Upper lobe of right lung (tissue), 1 donor: Measurements from ENCODE around the gene C17orf58. TPM values are rescaled to one million over a fixed set of nuclear protein-coding genes. Genes with fewer than 3 reads are reported as not detected.
"Not testable (repeated sequence)": the region's sequence is repeated elsewhere in the genome, so short reads cannot be mapped to it uniquely, and the experiment has no call there.

Experiments
- ATAC-seq: fragments of 200-7000 bp; cut with Tn5 transposase; one replicate; pipeline ENCODE4 v1.9.1; 2020; ENCODE audit warnings: mild to moderate bottlenecking, moderate library complexity
- DNase-seq: peaks from one replicate; pipeline ENCODE4 v3.0.0-alpha.2; 2020
- H3K27ac ChIP-seq: fragments of 200-600 bp; one replicate; pipeline ENCODE4 v1.8.0; 2022
- H3K27me3 ChIP-seq: fragments of 200-600 bp; one replicate; pipeline ENCODE4 v1.8.0; 2022; ENCODE audit warnings: mild to moderate bottlenecking
- H3K36me3 ChIP-seq: fragments of 200-600 bp; one replicate; pipeline ENCODE4 v1.8.0; 2022
- H3K4me1 ChIP-seq: fragments of 200-600 bp; one replicate; pipeline ENCODE4 v1.8.0; 2022
- H3K4me3 ChIP-seq: fragments of 200-600 bp; one replicate; pipeline ENCODE4 v1.8.0; 2022; ENCODE audit warnings: mild to moderate bottlenecking
- H3K9me3 ChIP-seq: fragments of 200-600 bp; one replicate; pipeline ENCODE4 v1.8.0; 2022
- intact Hi-C: fragments of 100-400 bp; cut with DNase I; formaldehyde crosslinking; loops from one replicate; pipeline ENCODE4 v1.11.0; 2022
- total RNA-seq: library from RNA; stranded (reverse); fragmentation: NEBNext Ultra II Directional; extraction: Animal tissue kit (Norgen Biotek cat#: 25700); gene quantifications from one replicate; pipeline ENCODE4 v1.2.1, GENCODE V29; 2021
- TF ChIP-seq, protein P1 (sequence below): fragments of 200-600 bp; IDR thresholded peaks from one replicate; pipeline ENCODE4 v1.8.0; 2022; ENCODE audit warnings: antibody characterized with exemption
- donor health status: DM: no; HTN: yes; CAD: no; lungs with severe emphysema.

The C17orf58 gene
- total RNA-seq, 1 donor from 2014 or later: 5.3 TPM

DNA sequence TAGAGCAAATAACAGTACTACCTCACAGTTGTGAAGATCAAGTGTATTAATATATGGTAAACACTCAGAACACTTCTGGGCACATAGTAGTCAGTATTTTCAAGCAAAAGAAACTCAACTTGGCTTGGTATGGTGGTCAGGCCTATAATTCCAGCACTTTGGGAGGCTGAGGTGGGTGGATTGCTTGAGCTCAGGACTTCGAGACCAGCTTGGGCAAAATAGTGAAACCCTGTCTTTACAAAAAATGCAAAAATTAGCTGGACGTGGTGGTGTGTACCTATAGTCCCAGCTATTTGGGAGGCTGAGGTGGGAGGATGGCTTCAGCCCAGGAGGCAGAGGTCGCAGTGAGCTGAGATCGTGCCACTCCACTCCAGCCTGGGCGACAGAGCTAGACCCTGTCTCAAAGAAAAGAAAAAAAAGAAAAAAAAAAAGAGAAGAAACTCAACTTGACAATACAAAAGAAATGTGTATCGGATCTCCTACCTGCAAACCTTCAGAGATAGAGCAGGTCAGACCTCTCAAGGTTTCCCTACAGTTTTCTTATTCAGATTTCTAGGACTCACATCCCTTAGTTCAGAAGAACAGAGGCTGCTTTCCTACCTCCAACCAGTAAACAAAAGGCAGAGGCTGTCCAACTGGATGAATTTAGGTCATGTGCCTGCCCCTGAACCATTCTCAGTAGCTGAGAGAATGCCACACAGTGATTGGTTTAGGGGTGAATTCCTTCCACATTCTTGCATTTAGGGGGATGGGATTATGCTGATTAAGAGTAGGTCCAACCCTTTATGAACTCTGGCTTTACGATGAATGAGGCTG is 37.6 kb upstream of the C17orf58 start:
- Histone ChIP-seq H3K9me3 (no peaks in the 10 kb centered on the region), H3K27ac (no peak overlapping the region), H3K36me3 (peaks cover 13% of the 10 kb centered on the region), H3K4me3 (no peak overlapping the region), H3K27me3 (no peaks in the 10 kb centered on the region), H3K4me1 (peaks cover 8% of the 10 kb centered on the region)
- DNase-seq: no peak
- ATAC-seq: no peak
- TF ChIP-seq, protein P1, sequence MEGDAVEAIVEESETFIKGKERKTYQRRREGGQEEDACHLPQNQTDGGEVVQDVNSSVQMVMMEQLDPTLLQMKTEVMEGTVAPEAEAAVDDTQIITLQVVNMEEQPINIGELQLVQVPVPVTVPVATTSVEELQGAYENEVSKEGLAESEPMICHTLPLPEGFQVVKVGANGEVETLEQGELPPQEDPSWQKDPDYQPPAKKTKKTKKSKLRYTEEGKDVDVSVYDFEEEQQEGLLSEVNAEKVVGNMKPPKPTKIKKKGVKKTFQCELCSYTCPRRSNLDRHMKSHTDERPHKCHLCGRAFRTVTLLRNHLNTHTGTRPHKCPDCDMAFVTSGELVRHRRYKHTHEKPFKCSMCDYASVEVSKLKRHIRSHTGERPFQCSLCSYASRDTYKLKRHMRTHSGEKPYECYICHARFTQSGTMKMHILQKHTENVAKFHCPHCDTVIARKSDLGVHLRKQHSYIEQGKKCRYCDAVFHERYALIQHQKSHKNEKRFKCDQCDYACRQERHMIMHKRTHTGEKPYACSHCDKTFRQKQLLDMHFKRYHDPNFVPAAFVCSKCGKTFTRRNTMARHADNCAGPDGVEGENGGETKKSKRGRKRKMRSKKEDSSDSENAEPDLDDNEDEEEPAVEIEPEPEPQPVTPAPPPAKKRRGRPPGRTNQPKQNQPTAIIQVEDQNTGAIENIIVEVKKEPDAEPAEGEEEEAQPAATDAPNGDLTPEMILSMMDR: no peak
- intact Hi-C loops: no loop called here

DNA sequence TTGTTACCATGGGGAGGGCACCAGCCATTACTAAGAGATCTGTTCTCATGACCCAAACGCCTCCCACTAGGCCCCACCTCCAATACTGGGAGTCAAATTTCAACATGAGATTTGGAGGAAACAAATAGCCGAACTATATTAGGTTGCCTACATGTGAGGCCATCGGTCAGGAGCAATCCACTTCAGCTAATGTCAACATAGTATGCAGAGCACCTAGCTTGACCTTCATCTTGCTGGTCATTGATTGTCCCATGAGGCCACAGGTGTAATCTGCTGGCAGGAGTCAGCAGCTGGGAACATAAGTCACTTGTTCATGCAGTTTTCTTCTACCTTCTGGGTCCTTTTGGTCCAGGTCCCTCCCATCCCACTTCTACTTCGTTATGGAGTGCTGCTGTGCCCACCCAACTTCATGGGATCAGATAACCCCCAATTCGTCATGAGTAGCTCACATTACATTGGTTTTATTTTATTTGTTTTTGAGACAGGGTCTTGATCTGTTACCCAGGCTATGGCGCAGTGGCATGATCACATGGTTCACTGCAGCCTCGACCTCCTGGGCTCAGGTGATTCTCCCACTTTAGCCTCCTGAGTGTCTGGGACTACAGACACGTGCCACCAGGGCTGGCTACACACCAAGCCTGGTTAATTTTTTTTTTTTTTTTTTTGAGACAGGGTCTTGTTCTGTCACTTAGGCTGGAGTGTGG is 33.4 kb upstream of the C17orf58 start:
- intact Hi-C loops: no loop called here
- Histone ChIP-seq H3K9me3 (no peaks in the 10 kb centered on the region), H3K27ac (no peak overlapping the region), H3K4me3 (no peak overlapping the region), H3K27me3 (no peaks in the 10 kb centered on the region), H3K36me3 (no peaks in the 10 kb centered on the region), H3K4me1 (no peaks in the 10 kb centered on the region)
- ATAC-seq (peak; percentile 36), DNase-seq (no peak)
- TF ChIP-seq, protein P1: no peak

DNA sequence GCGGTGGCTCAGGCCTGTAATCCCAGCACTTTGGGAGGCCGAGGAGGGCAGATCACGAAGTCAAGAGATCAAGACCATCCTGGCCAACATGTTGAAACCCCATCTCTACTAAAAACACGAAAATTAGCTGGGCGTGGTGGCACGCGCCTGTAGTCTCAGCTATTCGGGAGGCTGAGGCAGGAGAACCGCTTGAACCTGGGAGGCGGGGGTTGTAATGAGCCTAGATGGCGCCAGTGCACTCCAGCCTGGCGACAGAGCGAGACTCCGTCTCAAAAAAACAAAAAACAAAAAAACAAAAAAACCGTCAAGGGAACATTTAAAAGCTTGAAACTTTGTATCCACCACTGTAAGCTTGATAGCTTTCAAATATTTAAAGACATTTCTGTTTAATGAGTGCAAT is 26.3 kb upstream of the C17orf58 start:
- H3K27ac ChIP-seq, H3K4me3 ChIP-seq, H3K9me3 ChIP-seq, ATAC-seq, DNase-seq, H3K4me1 ChIP-seq, H3K27me3 ChIP-seq, intact Hi-C loops, H3K36me3 ChIP-seq: not testable (repeated sequence)

DNA sequence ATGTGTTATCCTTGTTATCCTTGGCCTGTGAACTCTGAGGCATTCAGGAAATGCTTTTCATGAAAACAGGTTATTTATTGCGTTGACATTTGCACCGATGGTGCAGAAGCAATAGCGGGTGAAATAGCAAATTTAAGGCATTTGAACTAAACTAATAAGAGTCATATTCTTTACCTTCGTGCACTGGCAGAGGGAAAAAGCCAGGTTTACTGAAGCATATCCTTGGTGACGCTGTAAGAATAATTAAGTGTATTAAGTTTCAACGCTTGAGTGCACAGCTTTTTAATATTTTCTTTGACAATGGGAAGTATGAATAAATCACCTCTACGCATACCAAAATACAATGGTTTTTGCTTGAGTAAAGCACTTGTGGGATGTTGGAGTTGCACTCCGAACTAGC is 25.7 kb upstream of the C17orf58 start:
- TF ChIP-seq, protein P1: no peak
- intact Hi-C loops: no loop called here
- Histone ChIP-seq H3K27ac (no peak overlapping the region), H3K4me1 (peaks cover 6% of the 10 kb centered on the region), H3K9me3 (no peaks in the 10 kb centered on the region), H3K36me3 (no peaks in the 10 kb centered on the region), H3K27me3 (no peaks in the 10 kb centered on the region), H3K4me3 (no peak overlapping the region)
- no peak for DNase-seq
- ATAC-seq: no peak

DNA sequence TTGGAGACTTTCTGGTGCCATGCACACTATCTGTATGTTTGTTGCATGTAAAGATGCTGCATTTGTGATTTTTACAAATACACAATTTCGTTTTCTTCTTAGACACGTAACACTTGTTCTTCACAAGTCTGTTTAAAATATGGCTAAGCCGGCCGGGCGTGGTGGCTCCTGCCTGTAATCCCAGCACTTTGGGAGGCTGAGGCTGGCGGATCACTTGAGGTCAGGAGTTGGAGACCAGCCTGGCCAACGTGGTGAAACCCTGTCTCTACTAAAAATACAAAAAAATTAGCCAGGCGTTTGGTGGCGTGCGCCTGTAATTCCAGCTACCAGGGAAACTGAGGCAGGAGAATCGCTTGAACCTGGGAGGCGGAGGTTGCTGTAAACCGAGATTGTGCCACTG is 24.5 kb upstream of the C17orf58 start:
- H3K27me3 ChIP-seq, DNase-seq, H3K4me1 ChIP-seq, intact Hi-C loops, ATAC-seq, H3K9me3 ChIP-seq, H3K36me3 ChIP-seq: not testable (repeated sequence)
- peak overlapping the region; percentile 88 for H3K27ac ChIP-seq
- peak overlapping the region; percentile 67 for H3K4me3 ChIP-seq

DNA sequence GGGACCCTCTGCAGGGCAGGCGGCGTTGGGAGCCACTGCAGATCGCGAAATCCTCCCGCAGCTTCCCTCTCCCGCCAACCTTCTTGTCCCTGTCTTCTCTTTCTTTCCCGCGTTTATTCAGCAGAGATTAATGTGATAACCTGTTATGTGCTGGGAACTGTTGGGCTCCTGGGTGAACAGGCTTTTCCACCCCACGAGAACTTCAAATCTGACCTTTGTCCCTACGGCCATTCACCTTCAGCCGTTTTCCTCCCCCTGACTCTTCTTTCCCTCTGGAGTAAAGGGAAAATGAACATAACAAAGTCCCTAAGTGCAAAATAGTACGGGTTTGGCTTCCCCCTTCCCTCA is 24.1 kb upstream of the C17orf58 start:
- Histone ChIP-seq H3K36me3 (no peaks in the 10 kb centered on the region), H3K27me3 (no peaks in the 10 kb centered on the region), H3K4me1 (peaks cover 6% of the 10 kb centered on the region), H3K9me3 (no peaks in the 10 kb centered on the region), H3K4me3 (peak overlapping the region; percentile 67), H3K27ac (peak overlapping the region; percentile 88)
- ATAC-seq: peak; percentile 2
- TF ChIP-seq, protein P1: no peak
- intact Hi-C loops: no loop called here
- DNase-seq: no peak
